Spleen (tissue), 7 donors: ENCODE results near the gene STXBP5.

Experiments
- CTCF ChIP-seq, 11 experiments: fragments of 200-600 bp in 7 of 11; fragments of 450-650 bp in 4 of 11; sonication (generic) in 4 of 11; IDR thresholded peaks in 8 of 11; conservative IDR thresholded peaks in 3 of 11; 1 replicate in 7 of 11; 2 replicates in 4 of 11; pipeline versions ENCODE4 v1.4.0 to v1.8.0; 2016 to 2021; ENCODE audit warnings: antibody characterized with exemption in 11 of 11, inconsistent platforms in 4 of 11, mild to moderate bottlenecking in 1 of 11
- POLR2A ChIP-seq, 3 donors: fragments of 450-650 bp; IDR thresholded peaks; one replicate each; pipeline ENCODE4 v1.5.1; 2017; ENCODE audit warnings: antibody characterized with exemption in 3 of 3, mild to moderate bottlenecking in 1 of 3
- POLR2AphosphoS5 ChIP-seq, 3 donors: sonication (generic); formaldehyde crosslinking; IDR thresholded peaks; one replicate each; pipeline ENCODE4 v1.5.1; 2017; ENCODE audit warnings: antibody characterized with exemption in 3 of 3
- donor health status: DM: no; HTN: no; CAD: no; lungs with moderate emphysema.
- donor health status: DM: no; HTN: no; CAD: no.
- donor health status: DM: no; HTN: no; CAD: no.

DNA sequence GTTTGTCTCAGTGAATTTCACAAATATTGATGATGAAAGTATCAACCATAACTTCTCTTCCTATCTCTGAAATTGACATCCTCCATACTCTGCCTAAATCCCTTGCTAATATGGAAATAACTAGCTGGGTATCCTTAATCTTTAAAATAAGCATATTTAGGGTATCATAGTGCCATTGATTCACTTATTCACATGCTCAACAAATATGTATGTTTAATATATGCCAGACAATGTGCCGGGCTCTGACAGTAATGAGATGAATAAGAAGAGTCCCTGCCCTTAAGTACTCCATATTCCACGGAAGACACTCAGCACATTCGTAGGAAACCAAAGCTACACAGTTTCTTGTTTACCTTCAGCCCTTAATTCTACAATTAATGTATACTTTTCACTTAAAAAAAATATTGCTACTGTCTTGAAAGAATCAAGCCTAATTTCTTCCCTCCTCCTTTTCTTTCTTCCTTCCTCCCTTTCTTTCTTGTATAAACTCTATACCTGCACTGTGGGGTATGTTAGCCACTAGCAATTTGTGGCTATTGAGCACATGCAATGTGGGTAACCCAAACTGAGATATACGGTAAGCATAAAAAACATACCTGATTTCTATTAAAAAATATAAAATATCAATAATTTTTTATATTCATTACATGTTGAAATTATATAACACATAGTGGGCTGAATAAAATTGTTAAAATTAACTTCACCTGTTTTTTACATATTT is 42.8 kb upstream of the STXBP5 start:
- TF ChIP-seq CTCF (IDR thresholded peaks at IDR 0.05 in 8 of 11, conservative IDR thresholded peaks at IDR 0.05 in 3 of 11) (no peak), POLR2A (IDR thresholded peaks at IDR 0.05) (no peak), POLR2AphosphoS5 (IDR thresholded peaks at IDR 0.05) (no peak)
